H7 (cell line): ENCODE measurements around the gene SNX27. TPM values are rescaled to one million over a fixed set of nuclear protein-coding genes. Genes with fewer than 3 reads are reported as not detected.
"Not testable (repeated sequence)": the region's sequence is repeated elsewhere in the genome, so short reads cannot be mapped to it uniquely, and the experiment has no call there.

Experiments
- DNase-seq: peaks from one replicate; pipeline ENCODE4 v3.0.0; 2012
- H3K27me3 ChIP-seq: 2 replicates; pipeline ENCODE4 v1.6.0; 2011; ENCODE audit warnings: mild to moderate bottlenecking, low read length; ENCODE audit not compliant: control insufficient read depth, insufficient read depth
- H3K36me3 ChIP-seq: replicated peaks from 2 replicates; pipeline ENCODE4 v1.5.1; 2011; ENCODE audit warnings: low read length; ENCODE audit not compliant: control insufficient read depth, insufficient read depth
- H3K4me3 ChIP-seq: 2 replicates; pipeline ENCODE4 v1.5.1; 2011; ENCODE audit warnings: low read depth, mild to moderate bottlenecking, control low read depth, low read length, moderate library complexity; ENCODE audit not compliant: insufficient read depth
- total RNA-seq: library from RNA; depleted of rRNA; stranded (reverse); fragments of >200 nt; shearing (Covaris generic); gene quantifications from 2 replicates; pipeline ENCODE4 v1.2.3, GENCODE V29; 2014

Gene SNX27
- total RNA-seq, 1 experiment from 2014 or later: 35.1 TPM

- DNase-seq: no peak
- H3K4me3 ChIP-seq: no peak overlapping the region
- no peaks in the 10 kb centered on the region for H3K27me3 ChIP-seq
- peaks cover 10% of the 10 kb centered on the region for H3K36me3 ChIP-seq
These were observed 27.1 kb upstream of the SNX27 start for GRCh38 chr1:151584780-151585179.

GRCh38 chr1:151585622-151586021 lies 26.2 kb upstream of the SNX27 start:
- no peak for DNase-seq
- no peaks in the 10 kb centered on the region for H3K27me3 ChIP-seq
- peaks cover 7% of the 10 kb centered on the region for H3K36me3 ChIP-seq
- no peak overlapping the region for H3K4me3 ChIP-seq

GRCh38 chr1:151590961-151591360 lies 20.9 kb upstream of the SNX27 start:
- Histone ChIP-seq H3K36me3 (no peaks in the 10 kb centered on the region), H3K27me3 (no peaks in the 10 kb centered on the region), H3K4me3 (no peak overlapping the region)
- DNase-seq: no peak

- Histone ChIP-seq H3K27me3 (no peaks in the 10 kb centered on the region), H3K4me3 (peak overlapping the region; percentile 43)
- DNase-seq: peak; percentile 80
These were observed 18.1 kb upstream of the SNX27 start for GRCh38 chr1:151593730-151594129.

GRCh38 chr1:151594143-151594625 lies 17.7 kb upstream of the SNX27 start:
- Histone ChIP-seq H3K27me3 (no peaks in the 10 kb centered on the region), H3K36me3 (no peaks in the 10 kb centered on the region), H3K4me3 (peak overlapping the region; percentile 43)
- DNase-seq: peak; percentile 91

More at GRCh38 chr1:151593730-151594129, 18.1 kb upstream of the SNX27 start:
- H3K36me3 ChIP-seq: no peaks in the 10 kb centered on the region

GRCh38 chr1:151596166-151596953 lies 15.5 kb upstream of the SNX27 start:
- no peaks in the 10 kb centered on the region for H3K27me3 ChIP-seq
- no peak for DNase-seq
- no peaks in the 10 kb centered on the region for H3K36me3 ChIP-seq
- no peak overlapping the region for H3K4me3 ChIP-seq

GRCh38 chr1:151602550-151602949 lies 9.3 kb upstream of the SNX27 start:
- H3K4me3 ChIP-seq, H3K27me3 ChIP-seq, DNase-seq, H3K36me3 ChIP-seq: not testable (repeated sequence)

- H3K36me3 ChIP-seq: no peaks in the 10 kb centered on the region
- no peak overlapping the region for H3K4me3 ChIP-seq
- no peaks in the 10 kb centered on the region for H3K27me3 ChIP-seq
- DNase-seq: no peak
These were observed 7.6 kb upstream of the SNX27 start for GRCh38 chr1:151604291-151604690.

GRCh38 chr1:151606384-151606783 lies 5.5 kb upstream of the SNX27 start:
- Histone ChIP-seq H3K36me3 (no peaks in the 10 kb centered on the region), H3K27me3 (no peaks in the 10 kb centered on the region), H3K4me3 (no peak overlapping the region)
- DNase-seq: no peak

GRCh38 chr1:151606857-151607256 lies 5.0 kb upstream of the SNX27 start:
- Histone ChIP-seq H3K4me3 (no peak overlapping the region), H3K27me3 (no peaks in the 10 kb centered on the region), H3K36me3 (no peaks in the 10 kb centered on the region)

GRCh38 chr1:151610142-151610541 lies 1.7 kb upstream of the SNX27 start:
- H3K36me3 ChIP-seq: no peaks in the 10 kb centered on the region
- no peak for DNase-seq
- H3K27me3 ChIP-seq: no peaks in the 10 kb centered on the region

More at GRCh38 chr1:151606857-151607256, 5.0 kb upstream of the SNX27 start:
- DNase-seq: no peak

GRCh38 chr1:151611288-151611790 lies 511 bp upstream of the SNX27 start:
- Histone ChIP-seq H3K27me3 (no peaks in the 10 kb centered on the region), H3K4me3 (no peak overlapping the region), H3K36me3 (no peaks in the 10 kb centered on the region)
- no peak for DNase-seq

More at GRCh38 chr1:151610142-151610541, 1.7 kb upstream of the SNX27 start:
- H3K4me3 ChIP-seq: no peak overlapping the region

- DNase-seq: peak; percentile 83
- Histone ChIP-seq H3K4me3 (peak overlapping the region; percentile 94), H3K36me3 (no peaks in the 10 kb centered on the region), H3K27me3 (no peaks in the 10 kb centered on the region)
These were observed 841 bp downstream of the SNX27 start for GRCh38 chr1:151612501-151613281.

- DNase-seq: peak; percentile 33
- Histone ChIP-seq H3K36me3 (no peaks in the 10 kb centered on the region), H3K27me3 (no peaks in the 10 kb centered on the region), H3K4me3 (peak overlapping the region; percentile 94)
These were observed 1.5 kb downstream of the SNX27 start for GRCh38 chr1:151613282-151613780.
